Stimulated activated naive CD4-positive, alpha-beta T cell treated with Interleukin-2 at 50 U/mL for 16 hours (primary cell): ENCODE results near the gene TEX54.

ENCODE experiments used
- DNase-seq: peaks from one replicate; lab custom pipeline; 2025; lab: John Stamatoyannopoulos, UW

TEX54 gene

GRCh38 chr11:62787005-62787759 lies 45.5 kb downstream of the TEX54 start, which contains the start of gene TMEM179B:
TMEM179B (plus strand) TSS chr11:62787402; CDS start chr11:62787432, 30 bp downstream.
- peak; percentile 97 for DNase-seq

GRCh38 chr11:62786318-62787004 lies 46.2 kb downstream of the TEX54 start:
- DNase-seq, result peak; percentile 79

GRCh38 chr11:62782753-62783152 lies 49.9 kb downstream of the TEX54 start:
- no peak for DNase-seq
